OCI-LY1 (cell line): ENCODE results near the gene RAET1G.
"Not testable (repeated sequence)": the region's sequence is repeated elsewhere in the genome, so short reads cannot be mapped to it uniquely, and the experiment has no call there.

ENCODE experiments used
- H2AFZ ChIP-seq: fragments of 200-600 bp; sonication (generic), shearing (Covaris generic); 2 replicates; pipeline ENCODE4 v1.6.0; 2014; ENCODE audit warnings: antibody characterized with exemption, mild to moderate bottlenecking, low read length
- H3F3A ChIP-seq: fragments of 200-600 bp; sonication (generic), shearing (Covaris generic); 2 replicates; pipeline ENCODE4 v1.6.0; 2014; ENCODE audit warnings: mild to moderate bottlenecking, antibody characterized with exemption, low read length, moderate library complexity; ENCODE audit not compliant: insufficient read depth
- H3K27ac ChIP-seq: fragments of 200-600 bp; sonication (generic); 2 replicates; pipeline ENCODE4 v1.5.1; 2014; ENCODE audit warnings: low read length, mixed run types, mild to moderate bottlenecking, low read depth; ENCODE audit not compliant: poor library complexity, severe bottlenecking
- H3K27me3 ChIP-seq: fragments of 200-600 bp; sonication (generic); 2 replicates; pipeline ENCODE4 v1.6.0; 2014; ENCODE audit warnings: antibody characterized with exemption, mild to moderate bottlenecking, low read length, moderate library complexity; ENCODE audit not compliant: insufficient read depth
- H3K36me3 ChIP-seq: fragments of 200-600 bp; sonication (generic); 2 replicates; pipeline ENCODE4 v1.6.1; 2014; ENCODE audit warnings: mild to moderate bottlenecking, antibody characterized with exemption, low read length, moderate library complexity, mixed read lengths; ENCODE audit not compliant: insufficient read depth
- H3K4me1 ChIP-seq: fragments of 200-600 bp; sonication (generic); 2 replicates; pipeline ENCODE4 v1.5.1; 2014; ENCODE audit warnings: mild to moderate bottlenecking, low read length, moderate library complexity; ENCODE audit not compliant: insufficient read depth, severe bottlenecking
- H3K4me2 ChIP-seq: fragments of 200-600 bp; sonication (generic), shearing (Covaris generic); 2 replicates; pipeline ENCODE4 v1.6.1; 2014; ENCODE audit warnings: low read length
- H3K4me3 ChIP-seq: fragments of 200-600 bp; sonication (generic); 2 replicates; pipeline ENCODE4 v1.5.1; 2014; ENCODE audit warnings: low read length, low read depth, mild to moderate bottlenecking, mixed read lengths; ENCODE audit not compliant: poor library complexity, severe bottlenecking
- H3K79me2 ChIP-seq: fragments of 200-600 bp; shearing (Covaris generic); 2 replicates; pipeline ENCODE4 v1.6.1; 2016; ENCODE audit warnings: mixed run types, low read length, mixed read lengths; ENCODE audit not compliant: insufficient read depth
- H3K9ac ChIP-seq: fragments of 200-600 bp; sonication (generic), shearing (Covaris generic); 2 replicates; pipeline ENCODE4 v1.6.1; 2014; ENCODE audit warnings: mild to moderate bottlenecking, low read length, mixed read lengths
- H3K9me2 ChIP-seq: fragments of 200-600 bp; sonication (generic), shearing (Covaris generic); 2 replicates; pipeline ENCODE4 v1.6.1; 2014; ENCODE audit warnings: low read depth, mild to moderate bottlenecking, low read length, mixed read lengths
- H3K9me3 ChIP-seq: fragments of 200-600 bp; shearing (Covaris generic); 2 replicates; pipeline ENCODE4 v1.6.1; 2014; ENCODE audit warnings: low read length, mixed read lengths
- H4K20me1 ChIP-seq: fragments of 200-600 bp; sonication (generic), shearing (Covaris generic); 2 replicates; pipeline ENCODE4 v1.6.0; 2016; ENCODE audit warnings: mild to moderate bottlenecking, low read length; ENCODE audit not compliant: insufficient read depth
- CTCF ChIP-seq: fragments of 200-600 bp; sonication (generic), shearing (Covaris generic); IDR thresholded peaks from 2 replicates; pipeline ENCODE4 v1.5.1; 2017; ENCODE audit warnings: mild to moderate bottlenecking, antibody characterized with exemption, low read length, moderate library complexity, mixed read lengths
- EZH2 ChIP-seq: fragments of 200-600 bp; sonication (generic), shearing (Covaris generic); IDR thresholded peaks from 2 replicates; pipeline ENCODE4 v1.8.0; 2017; ENCODE audit warnings: borderline replicate concordance, mixed run types, mild to moderate bottlenecking, antibody characterized with exemption, low read length, moderate library complexity, mixed read lengths

Gene RAET1G

DNA sequence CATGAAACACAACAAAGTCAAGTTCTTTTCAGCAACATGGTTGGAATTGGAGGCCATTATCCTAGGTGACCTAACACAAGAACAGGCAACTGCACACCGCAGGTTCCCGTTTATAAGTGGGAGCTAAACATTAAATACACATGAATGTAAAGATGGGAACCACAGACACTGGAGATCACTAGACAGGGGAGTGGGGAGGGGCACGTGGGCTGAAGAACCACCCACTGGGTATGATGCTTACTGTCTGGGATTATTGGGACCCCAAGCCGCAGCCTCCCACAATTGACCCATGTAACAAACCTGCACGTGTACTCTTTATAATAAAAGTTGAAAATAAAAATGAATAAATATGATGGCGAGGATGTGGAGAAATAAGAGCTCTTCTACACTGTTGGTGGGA, 8.6 kb upstream of the RAET1G start:
- Histone ChIP-seq H3F3A (no peaks in the 10 kb centered on the region), H3K9me2 (no peaks in the 10 kb centered on the region), H4K20me1 (no peaks in the 10 kb centered on the region), H3K36me3 (no peaks in the 10 kb centered on the region), H3K4me3 (no peak overlapping the region), H3K27me3 (0 out of 2 replicates have a peak, but pooled peaks cover 4% of the 10 kb centered on the region), H3K27ac (no peak overlapping the region), H3K4me2 (no peak overlapping the region), H2AFZ (no peak overlapping the region), H3K9ac (no peak overlapping the region), H3K4me1 (no peaks in the 10 kb centered on the region), H3K79me2 (no peaks in the 10 kb centered on the region), H3K9me3 (no peaks in the 10 kb centered on the region)
- TF ChIP-seq CTCF (no peak), EZH2 (no peak)

DNA sequence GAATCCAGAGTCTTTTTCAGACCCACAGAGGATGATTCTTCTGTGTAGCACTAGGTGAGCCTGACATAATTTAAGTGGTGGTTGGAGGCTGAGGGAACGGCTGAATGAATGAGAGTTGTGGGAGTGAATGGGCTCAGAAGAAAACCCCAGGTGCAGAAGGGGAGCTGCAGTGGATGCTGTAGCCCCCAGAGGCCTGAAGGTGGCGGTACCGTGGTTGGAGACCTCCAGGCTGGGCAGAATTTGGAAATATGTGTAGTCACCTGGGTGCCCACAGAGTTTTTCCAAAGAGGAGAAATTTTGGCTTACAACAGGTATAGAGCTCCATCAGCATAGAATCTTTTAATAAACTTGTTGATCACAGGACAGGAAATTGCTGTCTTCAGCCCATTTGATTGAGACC, 6.5 kb upstream of the RAET1G start:
- no peak for TF ChIP-seq EZH2
- TF ChIP-seq CTCF, result peak; percentile 60
- H4K20me1 ChIP-seq, result no peaks in the 10 kb centered on the region
- H3F3A ChIP-seq, result no peaks in the 10 kb centered on the region
- no peaks in the 10 kb centered on the region for H3K9me2 ChIP-seq
- no peak overlapping the region for H3K27ac ChIP-seq
- H3K36me3 ChIP-seq, result no peaks in the 10 kb centered on the region
- no peaks in the 10 kb centered on the region for H3K4me1 ChIP-seq
- H3K27me3 ChIP-seq, result peaks cover 4% of the 10 kb centered on the region; the same call in 1 of the 2 replicates
- H3K9me3 ChIP-seq, result no peaks in the 10 kb centered on the region
- H3K9ac ChIP-seq, result no peak overlapping the region
- no peak overlapping the region for H2AFZ ChIP-seq
- H3K4me2 ChIP-seq, result no peak overlapping the region
- no peak overlapping the region for H3K4me3 ChIP-seq
- H3K79me2 ChIP-seq, result no peaks in the 10 kb centered on the region

DNA sequence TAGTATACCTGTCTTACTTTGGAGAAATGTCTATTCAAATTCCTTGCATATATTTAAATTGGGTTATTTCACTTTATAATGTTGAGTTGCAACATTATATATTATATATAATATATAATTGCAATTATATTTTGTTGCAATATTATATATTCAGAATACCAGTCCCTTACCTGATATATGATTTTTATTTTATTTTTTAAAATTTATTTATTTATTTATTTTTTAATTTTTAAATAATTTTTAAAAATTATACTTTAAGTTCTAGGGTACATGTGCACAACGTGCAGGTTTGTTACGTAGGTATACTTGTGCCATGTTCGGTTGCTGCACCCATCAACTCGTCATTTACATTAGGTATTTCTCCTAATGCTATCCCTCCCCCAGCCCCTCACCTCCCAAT, 4.1 kb upstream of the RAET1G start:
- H3K36me3 ChIP-seq, H3K9me3 ChIP-seq, H3K27ac ChIP-seq, H3K4me1 ChIP-seq, H3K4me2 ChIP-seq, H3K79me2 ChIP-seq, H2AFZ ChIP-seq, H3K9me2 ChIP-seq, H3K9ac ChIP-seq, H3K4me3 ChIP-seq, H4K20me1 ChIP-seq, H3F3A ChIP-seq, H3K27me3 ChIP-seq: not testable (repeated sequence)

GRCh38 chr6:149925974-149926777, 3.3 kb upstream of the RAET1G start:
- Histone ChIP-seq H4K20me1 (no peaks in the 10 kb centered on the region), H3F3A (no peaks in the 10 kb centered on the region), H3K9me2 (no peaks in the 10 kb centered on the region), H3K27ac (no peak overlapping the region), H3K79me2 (no peaks in the 10 kb centered on the region), H3K9ac (no peak overlapping the region), H3K9me3 (no peaks in the 10 kb centered on the region), H3K4me3 (no peak overlapping the region), H3K36me3 (no peaks in the 10 kb centered on the region), H3K4me2 (no peak overlapping the region), H3K27me3 (peaks cover 4% of the 10 kb centered on the region; the same call in 1 of the 2 replicates), H3K4me1 (peaks cover 6% of the 10 kb centered on the region), H2AFZ (no peak overlapping the region)
- no peak for TF ChIP-seq EZH2
- peak; percentile 67 for TF ChIP-seq CTCF
